Neuron (in vitro differentiated cells): Measurements from ENCODE around the gene SLC26A6.

Source experiments
- H2AFZ ChIP-seq: one replicate; pipeline ENCODE4 v1.6.1; 2013; ENCODE audit warnings: low read depth, mild to moderate bottlenecking, inconsistent platforms, low read length, moderate library complexity
- H3K27me3 ChIP-seq: one replicate; pipeline ENCODE4 v1.6.1; 2013; ENCODE audit warnings: low read length; ENCODE audit not compliant: insufficient read depth
- H3K36me3 ChIP-seq: one replicate; pipeline ENCODE4 v1.6.1; 2013; ENCODE audit warnings: low read length; ENCODE audit not compliant: insufficient read depth
- H3K4me1 ChIP-seq: one replicate; pipeline ENCODE4 v1.6.1; 2013; ENCODE audit warnings: low read length; ENCODE audit not compliant: insufficient read depth
- H3K4me3 ChIP-seq: 2 replicates; pipeline ENCODE4 v1.5.1; 2013; ENCODE audit warnings: mild to moderate bottlenecking, low read length, moderate library complexity
- H3K9me3 ChIP-seq: one replicate; pipeline ENCODE4 v1.6.1; 2013; ENCODE audit warnings: low read length

Gene SLC26A6

GRCh38 chr3:48672522-48672921, 37.3 kb upstream of the SLC26A6 start:
- H3K4me3 ChIP-seq = no peak overlapping the region
- no peaks in the 10 kb centered on the region for H3K9me3 ChIP-seq
- peaks cover 30% of the 10 kb centered on the region for H3K36me3 ChIP-seq
- H3K4me1 ChIP-seq = no peaks in the 10 kb centered on the region
- H3K27me3 ChIP-seq = no peaks in the 10 kb centered on the region
- H2AFZ ChIP-seq = no peak overlapping the region

- H2AFZ ChIP-seq = no peak overlapping the region
- no peak overlapping the region for H3K4me3 ChIP-seq
- peaks cover 18% of the 10 kb centered on the region for H3K36me3 ChIP-seq
- peaks cover 14% of the 10 kb centered on the region for H3K9me3 ChIP-seq
- H3K27me3 ChIP-seq = no peaks in the 10 kb centered on the region
- peaks cover 3% of the 10 kb centered on the region for H3K4me1 ChIP-seq
Measured at GRCh38 chr3:48664929-48665328, 29.7 kb upstream of the SLC26A6 start.

- H3K27me3 ChIP-seq = no peaks in the 10 kb centered on the region
- peaks cover 24% of the 10 kb centered on the region for H3K36me3 ChIP-seq
- H3K4me1 ChIP-seq = peaks cover 3% of the 10 kb centered on the region
- no peak overlapping the region for H2AFZ ChIP-seq
- H3K4me3 ChIP-seq = peak overlapping the region; percentile 63
- peaks cover 20% of the 10 kb centered on the region for H3K9me3 ChIP-seq
Measured at GRCh38 chr3:48664313-48664644, 29.0 kb upstream of the SLC26A6 start.

- Histone ChIP-seq H3K4me3 (peak overlapping the region; percentile 63), H2AFZ (peak overlapping the region; percentile 6), H3K36me3 (peaks cover 28% of the 10 kb centered on the region), H3K4me1 (peaks cover 3% of the 10 kb centered on the region), H3K27me3 (no peaks in the 10 kb centered on the region), H3K9me3 (peaks cover 25% of the 10 kb centered on the region)
Measured at GRCh38 chr3:48663489-48664312, 28.4 kb upstream of the SLC26A6 start.

- peak within 1 kb of the TSS; percentile 6 for H2AFZ ChIP-seq
- H3K4me3 ChIP-seq = peak within 1 kb of the TSS; percentile 63
- peaks cover 29% of the 10 kb centered on the region for H3K9me3 ChIP-seq
- H3K27me3 ChIP-seq = no peaks in the 10 kb centered on the region
- peaks cover 3% of the 10 kb centered on the region for H3K4me1 ChIP-seq
- H3K36me3 ChIP-seq = peaks cover 36% of the 10 kb centered on the region
Measured at GRCh38 chr3:48662753-48663488, 27.7 kb upstream of the SLC26A6 start, which contains the start of gene CELSR3. TSS of gene CELSR3 (minus strand) at chr3:48662886. CDS start at chr3:48662634, 252 bp downstream.

- Histone ChIP-seq H3K4me3 (peak overlapping the region; percentile 63), H3K4me1 (peaks cover 3% of the 10 kb centered on the region), H3K27me3 (no peaks in the 10 kb centered on the region), H3K36me3 (peaks cover 43% of the 10 kb centered on the region), H3K9me3 (peaks cover 33% of the 10 kb centered on the region), H2AFZ (no peak overlapping the region)
Measured at GRCh38 chr3:48662145-48662752, 27.0 kb upstream of the SLC26A6 start.

GRCh38 chr3:48661501-48662144, 26.4 kb upstream of the SLC26A6 start:
- Histone ChIP-seq H3K4me1 (peaks cover 3% of the 10 kb centered on the region), H3K27me3 (no peaks in the 10 kb centered on the region), H3K36me3 (peaks cover 47% of the 10 kb centered on the region), H2AFZ (no peak overlapping the region), H3K4me3 (peak overlapping the region; percentile 63), H3K9me3 (peaks cover 33% of the 10 kb centered on the region)

GRCh38 chr3:48660800-48661400, 25.6 kb upstream of the SLC26A6 start:
- Histone ChIP-seq H3K36me3 (peaks cover 51% of the 10 kb centered on the region), H3K9me3 (peaks cover 33% of the 10 kb centered on the region), H3K4me1 (peaks cover 3% of the 10 kb centered on the region), H3K27me3 (no peaks in the 10 kb centered on the region), H3K4me3 (no peak overlapping the region), H2AFZ (no peak overlapping the region)

GRCh38 chr3:48656841-48657281, 21.6 kb upstream of the SLC26A6 start:
- H2AFZ ChIP-seq = no peak overlapping the region
- peaks cover 88% of the 10 kb centered on the region for H3K36me3 ChIP-seq
- peaks cover 33% of the 10 kb centered on the region for H3K9me3 ChIP-seq
- H3K4me1 ChIP-seq = no peaks in the 10 kb centered on the region
- H3K4me3 ChIP-seq = no peak overlapping the region
- H3K27me3 ChIP-seq = no peaks in the 10 kb centered on the region

- no peak overlapping the region for H3K4me3 ChIP-seq
- H3K9me3 ChIP-seq = peaks cover 33% of the 10 kb centered on the region
- no peak overlapping the region for H2AFZ ChIP-seq
- H3K27me3 ChIP-seq = no peaks in the 10 kb centered on the region
- H3K4me1 ChIP-seq = no peaks in the 10 kb centered on the region
- peaks cover 93% of the 10 kb centered on the region for H3K36me3 ChIP-seq
Measured at GRCh38 chr3:48656061-48656840, 21.0 kb upstream of the SLC26A6 start.

GRCh38 chr3:48655606-48656005, 20.3 kb upstream of the SLC26A6 start:
- H3K27me3 ChIP-seq = no peaks in the 10 kb centered on the region
- H2AFZ ChIP-seq = no peak overlapping the region
- peaks cover 93% of the 10 kb centered on the region for H3K36me3 ChIP-seq
- H3K9me3 ChIP-seq = peaks cover 26% of the 10 kb centered on the region
- no peaks in the 10 kb centered on the region for H3K4me1 ChIP-seq
- H3K4me3 ChIP-seq = no peak overlapping the region

GRCh38 chr3:48655063-48655462, 19.8 kb upstream of the SLC26A6 start:
- no peak overlapping the region for H2AFZ ChIP-seq
- no peaks in the 10 kb centered on the region for H3K4me1 ChIP-seq
- H3K4me3 ChIP-seq = no peak overlapping the region
- H3K9me3 ChIP-seq = peaks cover 21% of the 10 kb centered on the region
- H3K36me3 ChIP-seq = peaks cover 93% of the 10 kb centered on the region
- H3K27me3 ChIP-seq = no peaks in the 10 kb centered on the region
